Fibroblast of pulmonary artery (primary cell): Measurements from ENCODE around the gene PRR14.

Experiments
- DNase-seq: peaks from one replicate; pipeline ENCODE4 v3.0.0-alpha.2; 2010; ENCODE audit warnings: low read depth
- H3K4me3 ChIP-seq: replicated peaks from 2 replicates; pipeline ENCODE4 v1.5.1; 2011; ENCODE audit warnings: low read depth, mild to moderate bottlenecking, control low read depth, low read length, moderate library complexity
- TF ChIP-seq, protein P1 (sequence below): IDR thresholded peaks from 2 replicates; pipeline ENCODE4 v1.5.1; 2011; ENCODE audit warnings: mild to moderate bottlenecking, control low read depth, low read length, inconsistent platforms; ENCODE audit errors: missing control alignments

Gene PRR14

GRCh38 chr16:30703971-30704370 lies 53.2 kb downstream of the PRR14 start:
- TF ChIP-seq, protein P1, sequence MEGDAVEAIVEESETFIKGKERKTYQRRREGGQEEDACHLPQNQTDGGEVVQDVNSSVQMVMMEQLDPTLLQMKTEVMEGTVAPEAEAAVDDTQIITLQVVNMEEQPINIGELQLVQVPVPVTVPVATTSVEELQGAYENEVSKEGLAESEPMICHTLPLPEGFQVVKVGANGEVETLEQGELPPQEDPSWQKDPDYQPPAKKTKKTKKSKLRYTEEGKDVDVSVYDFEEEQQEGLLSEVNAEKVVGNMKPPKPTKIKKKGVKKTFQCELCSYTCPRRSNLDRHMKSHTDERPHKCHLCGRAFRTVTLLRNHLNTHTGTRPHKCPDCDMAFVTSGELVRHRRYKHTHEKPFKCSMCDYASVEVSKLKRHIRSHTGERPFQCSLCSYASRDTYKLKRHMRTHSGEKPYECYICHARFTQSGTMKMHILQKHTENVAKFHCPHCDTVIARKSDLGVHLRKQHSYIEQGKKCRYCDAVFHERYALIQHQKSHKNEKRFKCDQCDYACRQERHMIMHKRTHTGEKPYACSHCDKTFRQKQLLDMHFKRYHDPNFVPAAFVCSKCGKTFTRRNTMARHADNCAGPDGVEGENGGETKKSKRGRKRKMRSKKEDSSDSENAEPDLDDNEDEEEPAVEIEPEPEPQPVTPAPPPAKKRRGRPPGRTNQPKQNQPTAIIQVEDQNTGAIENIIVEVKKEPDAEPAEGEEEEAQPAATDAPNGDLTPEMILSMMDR: no peak
- DNase-seq: no peak
- no peak overlapping the region for H3K4me3 ChIP-seq
